Measurements from ENCODE around the gene PHC2.

The PHC2 gene

DNA sequence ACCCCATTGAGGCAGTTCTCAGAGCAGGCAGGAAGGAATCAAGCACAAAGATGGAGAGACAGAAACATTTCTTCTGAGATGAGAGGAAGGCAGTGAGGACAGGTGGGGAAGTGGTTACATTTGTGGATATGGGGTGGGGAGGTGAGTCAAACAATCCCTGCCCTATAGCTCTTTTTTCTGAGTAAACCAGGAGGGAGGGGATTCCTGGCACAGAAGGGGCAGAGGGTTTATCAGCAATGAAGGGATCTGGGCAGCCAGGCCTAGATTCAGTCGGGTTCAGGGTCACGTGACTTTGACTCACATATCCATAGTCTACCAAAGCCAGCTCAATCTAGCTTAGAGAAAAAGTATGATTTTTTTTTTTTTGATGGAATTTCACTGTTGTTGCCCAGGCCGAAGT lies 15.7 kb upstream of the PHC2 start:
- no peak for DNase-seq (ENCODE audit: low spot score)

DNA sequence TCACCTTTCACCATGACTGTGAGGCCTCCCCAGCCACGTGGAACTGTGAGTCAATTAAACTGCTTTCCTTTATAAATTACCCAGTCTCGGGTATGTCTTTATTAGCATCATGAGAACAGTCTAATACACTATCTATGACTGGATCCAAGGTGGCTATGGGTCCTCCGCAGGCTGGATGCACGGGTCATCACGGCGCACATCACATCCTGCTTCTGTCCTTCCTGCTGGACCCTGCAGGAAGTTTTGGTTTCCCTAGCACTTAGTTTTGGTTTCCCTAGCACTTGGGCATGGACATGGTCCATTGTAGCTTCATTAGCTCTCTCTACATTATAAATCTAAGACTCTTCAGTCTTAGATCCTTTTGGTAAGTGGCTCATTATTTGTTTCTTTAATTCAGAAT lies 14.2 kb upstream of the PHC2 start:
- DNase-seq (ENCODE audit: low spot score): no peak

DNA sequence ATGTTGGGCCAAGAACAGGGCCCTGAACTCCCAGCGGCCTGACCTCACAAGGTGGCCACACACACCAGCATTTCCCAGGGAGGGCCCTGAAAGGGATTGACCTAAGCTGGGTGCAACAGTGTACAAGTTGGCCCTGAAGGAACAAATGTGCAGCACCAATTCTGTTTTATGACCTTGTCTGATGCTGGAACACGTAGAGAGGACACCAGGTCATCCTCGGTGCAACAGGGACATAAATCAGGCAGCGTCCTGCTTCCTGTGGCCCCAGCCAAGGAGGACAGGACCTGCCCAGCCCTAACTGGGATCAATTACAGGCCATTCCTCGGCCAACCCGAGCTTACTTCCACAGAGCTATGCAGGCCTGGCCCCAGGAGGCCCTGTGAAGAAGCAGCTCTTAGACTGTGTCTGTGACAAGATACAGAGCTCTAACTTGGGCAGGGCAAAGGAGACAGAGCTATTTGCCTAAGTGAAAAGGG lies 12.8 kb upstream of the PHC2 start:
- DNase-seq (ENCODE audit: low spot score): no peak

DNA sequence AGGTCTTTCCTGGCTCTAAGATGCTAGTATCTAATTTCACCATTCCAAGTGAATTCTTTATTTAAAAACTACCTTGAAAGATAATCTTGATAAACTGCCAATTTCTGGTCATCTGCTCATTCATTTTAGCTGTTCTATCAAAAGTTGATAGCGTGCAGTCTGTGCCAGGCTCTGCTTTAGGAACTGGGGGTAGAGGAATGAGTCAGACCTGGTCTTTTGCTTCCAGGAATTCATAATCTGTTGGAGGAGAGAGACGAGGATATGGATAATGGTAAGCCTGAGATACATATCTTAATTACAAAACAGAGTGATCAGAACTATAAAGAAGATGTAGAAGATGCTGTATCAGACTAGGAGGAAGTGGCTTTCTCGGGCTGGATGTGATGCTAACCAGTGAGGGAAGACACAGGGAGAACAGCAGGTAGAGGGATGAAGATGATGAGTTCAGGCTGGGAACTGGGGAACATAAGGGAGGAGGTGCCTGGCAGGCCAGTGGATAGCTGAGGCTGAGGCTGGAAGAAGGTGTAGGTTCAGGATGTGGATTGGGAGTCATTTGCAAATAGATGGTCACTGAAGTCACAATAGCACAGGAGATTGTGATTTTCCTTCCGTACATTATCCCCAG lies 12.3 kb upstream of the PHC2 start:
- no peak for DNase-seq (ENCODE audit: low spot score)

DNA sequence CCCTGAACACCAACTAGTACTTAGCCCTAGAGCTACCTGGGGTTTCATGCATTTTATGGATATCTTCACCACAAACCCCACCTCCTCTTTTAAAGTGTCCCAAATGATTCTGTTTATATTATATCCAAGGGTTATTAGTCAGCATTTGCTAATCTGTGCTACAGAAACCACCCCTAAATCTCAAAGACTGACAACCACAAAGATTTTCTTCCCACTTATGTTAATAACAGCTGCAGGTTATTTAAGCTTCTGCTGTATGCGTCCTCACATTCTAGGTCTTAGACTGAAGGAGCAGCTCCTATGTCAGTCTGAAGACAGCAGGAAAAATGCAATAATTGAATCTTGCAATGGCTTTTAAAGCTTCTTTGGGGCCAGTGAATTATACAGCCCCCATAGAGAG lies 11.2 kb upstream of the PHC2 start:
- no peak for DNase-seq (ENCODE audit: low spot score)

DNA sequence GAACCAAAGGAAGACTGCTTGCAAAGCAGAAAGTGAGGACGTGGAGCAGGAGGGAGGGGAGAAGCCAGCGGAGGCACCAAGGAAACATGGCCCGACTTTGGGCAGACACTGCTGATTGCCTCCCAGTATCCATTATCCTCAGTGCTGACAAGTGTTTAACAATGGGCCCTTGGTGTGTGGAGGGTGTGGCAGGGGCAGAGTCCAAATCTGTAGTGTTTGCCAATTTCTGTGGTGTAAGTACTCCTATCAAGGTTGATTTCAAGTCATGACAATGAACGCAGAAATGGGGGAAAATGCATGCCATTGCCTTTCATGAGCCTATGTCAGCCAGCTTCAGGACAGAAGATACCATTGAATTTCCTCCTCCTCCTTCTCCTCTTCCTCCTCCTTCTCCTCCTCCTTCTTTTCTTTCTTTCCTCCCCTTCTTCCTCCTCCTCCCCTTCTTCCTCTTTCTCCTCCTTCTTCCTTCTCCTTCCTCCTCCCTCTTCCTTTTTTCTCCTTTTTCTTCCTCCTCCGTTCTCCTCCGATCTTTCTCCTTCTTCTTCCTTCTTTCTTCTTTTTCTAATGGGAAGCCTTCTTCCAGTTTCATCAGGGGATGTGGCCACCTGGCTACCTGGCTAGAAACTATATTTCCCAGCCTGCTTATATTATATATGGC lies 10.3 kb upstream of the PHC2 start:
- no peak for DNase-seq (ENCODE audit: low spot score)

DNA sequence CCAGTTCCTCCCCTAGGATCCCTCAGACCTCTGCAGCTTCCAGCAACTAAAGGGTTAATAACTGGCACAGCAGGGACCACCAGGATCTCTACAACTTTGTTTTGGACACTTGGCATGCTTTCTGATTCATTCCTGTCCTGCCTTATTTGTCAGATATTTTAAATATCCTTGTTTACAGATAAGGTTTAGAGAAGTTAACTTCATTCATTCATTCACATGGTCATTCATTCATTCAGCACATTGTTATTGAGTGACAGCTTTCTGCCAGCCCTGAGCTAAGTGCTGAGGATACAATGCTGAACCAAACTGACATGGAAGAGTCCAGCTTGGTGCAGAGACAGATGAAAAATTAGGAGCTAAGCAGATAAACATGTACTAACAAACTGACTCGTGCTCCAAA lies 8.8 kb upstream of the PHC2 start:
- DNase-seq (ENCODE audit: low spot score): no peak

DNA sequence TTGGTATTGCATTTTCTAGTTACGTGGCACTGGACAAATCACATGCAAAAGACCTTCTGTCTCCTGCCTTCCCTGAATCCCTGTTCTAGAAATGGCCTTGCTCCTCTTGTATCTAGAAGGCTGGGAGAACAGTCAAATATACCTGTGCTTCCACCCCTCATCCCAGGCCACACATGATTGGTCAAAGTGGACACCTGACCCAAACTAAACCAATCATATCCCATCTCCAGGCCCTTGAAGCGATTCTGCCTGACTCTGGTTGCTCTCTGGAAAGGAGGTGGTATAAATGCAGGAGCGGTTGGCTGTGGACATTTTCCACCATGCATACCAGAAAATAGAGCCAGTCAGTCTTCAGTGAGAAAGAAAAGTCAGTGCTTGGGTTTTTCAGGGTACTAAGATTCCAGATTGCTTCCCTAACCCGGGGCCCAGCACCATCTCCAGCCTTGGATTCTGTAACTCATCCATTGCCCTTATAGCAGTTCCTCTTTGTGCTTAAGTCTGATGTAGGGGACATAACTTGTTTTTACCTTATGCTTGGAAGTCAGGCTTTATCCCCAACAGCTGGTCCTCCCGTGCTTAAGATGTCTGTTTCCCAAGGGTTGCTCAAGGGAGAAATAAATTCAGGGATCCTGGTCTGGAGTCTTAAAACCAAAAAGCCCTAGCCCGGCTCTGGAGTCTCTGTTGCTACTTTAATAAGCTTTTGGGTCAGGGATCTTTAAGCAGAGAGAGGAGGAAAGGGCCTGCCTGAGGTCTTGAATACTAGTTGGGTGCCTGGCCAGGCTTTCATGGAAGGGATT lies 7.7 kb upstream of the PHC2 start:
- DNase-seq (ENCODE audit: low spot score): no peak

DNA sequence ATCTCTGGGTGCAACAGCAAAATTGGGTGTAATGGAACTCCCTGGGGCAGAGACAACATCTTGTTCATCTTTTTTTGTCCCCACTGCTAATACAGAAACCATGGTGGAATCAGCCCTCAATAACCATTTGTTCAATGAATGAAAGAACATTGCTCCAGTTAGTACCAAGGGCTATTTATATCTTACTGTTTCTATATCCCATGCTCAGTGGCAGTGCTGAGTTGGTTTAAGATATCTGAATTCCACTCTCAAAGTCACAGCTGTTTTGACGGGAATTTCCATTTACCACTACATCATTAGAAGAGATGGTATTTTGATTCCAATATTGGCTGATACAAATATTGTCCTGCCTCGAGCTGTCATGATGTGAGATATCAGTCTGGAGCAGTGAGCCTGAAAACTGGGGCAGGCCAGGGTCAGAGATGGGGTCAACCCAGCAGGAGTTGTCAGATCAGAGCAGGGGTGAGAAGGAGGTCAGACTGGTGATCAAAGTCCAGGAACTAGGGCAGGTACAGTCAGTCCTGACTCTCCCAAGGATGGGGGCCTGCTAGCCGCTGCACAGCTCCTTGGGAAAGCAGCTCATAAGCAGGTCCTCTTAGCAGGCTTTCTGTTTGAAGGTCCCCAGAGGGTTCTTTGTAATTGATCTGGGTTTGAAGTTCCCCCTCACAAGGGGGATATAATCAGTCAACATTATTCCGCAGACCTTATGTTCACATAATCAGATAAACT lies 5.8 kb upstream of the PHC2 start:
- no peak for DNase-seq (ENCODE audit: low spot score)

DNA sequence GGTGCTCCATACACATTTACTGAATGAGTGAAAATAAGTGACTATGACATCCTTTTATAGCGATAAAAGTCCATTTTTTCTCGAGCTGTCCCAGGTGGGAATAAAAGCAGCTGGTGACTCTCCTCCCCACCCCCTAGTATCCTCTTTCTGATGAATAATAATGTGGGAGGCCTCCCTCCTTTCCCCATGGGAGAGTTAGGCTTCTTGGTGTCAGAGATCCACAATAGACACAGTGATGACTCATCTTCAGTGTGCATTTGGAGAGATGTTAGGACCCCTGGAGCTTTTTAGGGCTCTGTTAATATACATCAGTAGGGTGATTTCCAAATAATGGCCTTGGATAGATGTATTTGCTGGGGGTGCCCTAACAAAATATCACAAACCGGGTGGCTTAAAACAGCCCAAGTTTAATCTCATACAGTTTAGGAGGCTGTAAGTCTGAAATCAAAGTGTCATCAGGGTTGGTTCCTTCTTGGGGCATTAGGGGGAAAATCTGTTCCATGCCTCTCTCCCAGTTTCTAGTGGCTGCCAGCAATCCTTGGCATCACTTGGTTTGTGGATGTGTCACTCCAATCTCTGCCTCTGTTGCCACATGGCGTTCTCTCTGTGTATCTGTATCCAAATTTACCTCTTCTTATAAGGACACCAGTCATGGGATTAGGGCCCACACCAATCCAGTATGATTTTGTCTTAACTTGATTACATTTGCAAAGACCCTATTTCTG lies 4.4 kb upstream of the PHC2 start:
- no peak for DNase-seq (ENCODE audit: low spot score)

DNA sequence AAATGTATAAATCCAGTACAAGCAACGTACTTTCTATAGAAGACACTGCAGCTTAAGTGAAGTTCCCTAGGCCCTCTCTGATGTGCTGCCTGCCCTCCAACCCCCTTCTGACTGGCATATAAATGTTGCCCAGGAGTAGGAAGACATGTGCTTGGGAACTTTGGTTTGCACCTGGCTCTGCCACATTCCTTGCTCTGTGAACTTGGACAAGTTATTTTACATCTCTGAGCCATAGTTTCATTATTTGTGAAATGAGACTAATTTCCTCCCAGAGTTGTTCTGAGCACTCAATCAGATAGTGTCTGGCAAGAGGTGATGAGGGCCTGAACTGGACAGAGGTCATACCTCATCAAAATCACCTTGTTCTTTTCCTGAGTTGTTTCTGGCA lies 3.5 kb upstream of the PHC2 start:
- no peak for DNase-seq (ENCODE audit: low spot score)

DNA sequence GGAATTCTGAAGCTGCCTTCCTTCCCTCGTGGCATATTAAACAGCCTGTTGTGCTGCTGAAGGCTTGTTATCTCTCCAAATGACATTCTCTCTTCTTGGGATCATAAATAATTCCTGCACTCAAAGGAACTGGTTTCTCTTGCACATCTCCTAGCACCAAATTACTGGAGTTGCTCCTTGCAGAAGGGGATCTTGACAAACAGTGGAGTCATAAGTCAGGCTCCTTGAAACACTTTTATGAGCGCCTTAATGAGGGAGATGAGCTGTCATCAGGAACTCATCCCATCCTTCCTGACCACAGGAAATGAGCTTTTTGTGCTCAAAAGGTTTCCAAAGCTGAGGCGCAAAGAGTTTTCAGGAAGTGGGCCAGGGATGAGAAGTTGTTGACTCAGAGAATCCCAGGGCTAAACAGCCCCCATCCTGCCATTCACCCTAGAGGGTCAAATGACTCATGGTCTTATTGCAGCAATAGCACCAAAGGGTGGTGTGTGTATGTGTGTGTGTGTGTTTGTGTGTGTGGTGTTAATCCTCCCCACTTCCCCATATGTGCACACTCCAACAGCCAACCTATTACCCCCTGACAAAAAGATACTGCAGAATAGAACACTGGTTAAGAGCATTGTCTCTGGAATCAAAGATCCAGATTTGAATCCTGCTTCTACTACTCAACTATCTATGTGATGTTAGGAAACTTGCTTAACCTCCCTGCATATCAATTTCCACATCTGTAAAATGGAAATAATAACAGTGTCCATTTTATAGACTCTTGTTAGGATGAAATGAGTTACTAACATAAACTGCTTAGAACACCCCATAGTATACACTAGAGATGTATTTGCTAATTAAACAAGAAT lies 2.8 kb upstream of the PHC2 start:
- DNase-seq (ENCODE audit: low spot score): no peak

DNA sequence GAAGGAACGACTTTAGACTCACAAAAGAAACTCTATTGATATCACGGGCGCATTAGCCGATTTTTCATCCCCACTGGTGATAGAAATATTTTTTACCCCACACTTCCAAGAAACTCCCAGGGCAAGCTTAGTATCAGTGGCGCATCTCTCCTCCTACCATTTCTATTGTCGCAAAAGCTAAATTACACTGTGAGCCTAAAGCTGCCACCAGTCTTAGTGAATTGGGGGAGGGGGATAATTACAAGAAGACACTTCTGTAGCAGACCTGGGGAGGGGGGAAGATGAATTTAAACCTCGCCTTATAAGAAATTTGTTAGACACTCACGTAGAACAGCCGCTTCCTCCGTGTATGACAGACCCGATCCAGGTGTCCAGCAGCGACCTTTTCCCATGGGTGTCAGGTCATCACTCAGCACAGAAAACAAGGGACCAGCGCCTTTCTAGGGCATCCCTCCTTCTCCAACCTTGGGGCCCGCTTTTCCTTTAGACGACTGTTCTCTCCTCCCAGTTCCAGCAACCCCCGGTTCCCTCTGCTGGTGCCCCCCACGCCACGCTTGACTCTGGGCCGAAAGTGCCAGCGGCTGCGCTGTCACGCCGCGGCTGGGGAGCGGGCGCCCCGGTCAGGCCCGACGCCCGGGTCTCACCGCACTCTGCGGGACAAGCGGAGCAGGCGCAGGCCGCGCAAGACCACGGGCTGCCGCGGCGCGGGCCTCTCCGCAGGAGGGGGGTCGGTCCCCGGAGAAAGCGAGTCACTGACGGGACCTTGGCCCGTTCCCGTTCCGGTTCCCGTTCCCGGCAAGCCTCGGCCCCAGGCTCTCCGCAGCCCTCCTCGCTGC lies 821 bp downstream of the PHC2 start:
- no peak for DNase-seq (ENCODE audit: low spot score)

DNA sequence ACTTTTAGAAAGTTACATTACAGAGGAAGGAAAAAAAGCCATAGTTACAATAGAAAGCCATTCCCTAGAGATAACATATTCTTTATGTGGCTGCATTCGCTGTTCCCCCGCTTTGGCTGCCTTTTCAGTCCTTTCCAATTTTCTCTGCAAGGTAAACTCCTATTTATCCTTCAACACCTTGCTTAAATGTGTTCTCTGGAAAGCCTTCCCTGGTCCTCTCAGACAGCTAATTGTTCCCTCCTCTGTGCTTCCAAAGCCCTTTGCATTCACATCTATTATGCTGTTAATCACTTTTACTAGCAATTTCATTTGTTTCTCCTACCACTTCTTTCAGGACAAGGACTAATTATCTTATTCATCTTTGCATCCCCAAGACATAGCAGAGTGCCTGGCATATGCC lies 1.6 kb downstream of the PHC2 start:
- DNase-seq (ENCODE audit: low spot score): no peak

DNA sequence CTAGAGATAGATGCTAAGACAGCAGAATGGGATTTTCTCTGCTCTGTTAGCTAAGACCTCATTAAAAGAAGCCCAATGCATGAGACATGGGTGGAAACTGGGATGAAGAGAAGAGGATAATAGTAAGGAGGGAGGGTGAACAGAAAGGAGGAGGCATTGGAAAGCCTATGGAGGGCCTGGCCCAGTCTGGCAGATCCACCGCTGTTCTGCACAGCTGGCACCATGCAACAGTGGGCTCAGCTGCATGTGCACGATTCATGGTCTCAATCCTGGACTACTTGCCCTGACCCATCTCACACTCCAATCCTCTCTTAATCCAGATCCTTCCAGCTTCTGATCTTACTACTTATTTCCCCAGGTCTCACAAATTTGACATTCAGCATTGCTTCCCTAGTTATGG lies 2.2 kb downstream of the PHC2 start:
- no peak for DNase-seq (ENCODE audit: low spot score)

DNA sequence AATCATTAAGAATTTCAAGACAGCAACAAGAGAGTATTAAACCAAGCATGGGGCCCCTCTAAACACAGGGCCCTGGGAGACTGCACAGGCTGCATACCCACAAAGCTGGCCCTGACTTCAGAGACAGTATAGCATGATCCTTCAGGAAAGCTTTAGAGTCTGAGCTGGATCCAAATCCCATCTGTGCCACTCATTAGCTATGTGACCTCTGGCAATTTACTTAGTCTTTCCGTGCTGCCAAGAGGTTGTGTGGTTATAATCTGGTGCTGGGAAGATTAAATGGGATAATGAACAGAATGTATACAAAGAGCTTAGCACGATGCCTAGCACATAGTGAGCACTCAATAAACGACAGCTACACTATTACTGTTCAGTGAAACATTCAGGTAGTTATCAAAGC lies 4.0 kb downstream of the PHC2 start:
- DNase-seq (ENCODE audit: low spot score): no peak

DNA sequence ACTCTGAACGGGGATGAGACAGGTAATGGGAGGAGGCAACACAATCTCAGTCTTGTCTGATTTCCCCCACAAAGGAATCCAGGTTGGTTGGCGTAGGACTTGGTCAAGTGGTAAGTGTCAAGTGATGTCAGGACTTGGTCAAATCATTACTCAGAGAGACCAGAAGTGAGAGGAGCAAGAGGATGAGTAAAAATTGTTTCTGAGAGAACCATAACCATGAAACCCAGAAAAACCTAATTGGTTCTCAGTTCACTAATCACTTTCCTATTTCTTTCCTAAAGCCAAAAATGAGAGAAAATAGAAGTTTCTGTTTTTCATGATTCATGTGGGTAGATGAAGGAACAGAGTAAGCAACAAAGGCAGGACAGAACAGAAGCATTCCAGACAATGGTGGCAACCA lies 5.0 kb downstream of the PHC2 start:
- no peak for DNase-seq (ENCODE audit: low spot score)

DNA sequence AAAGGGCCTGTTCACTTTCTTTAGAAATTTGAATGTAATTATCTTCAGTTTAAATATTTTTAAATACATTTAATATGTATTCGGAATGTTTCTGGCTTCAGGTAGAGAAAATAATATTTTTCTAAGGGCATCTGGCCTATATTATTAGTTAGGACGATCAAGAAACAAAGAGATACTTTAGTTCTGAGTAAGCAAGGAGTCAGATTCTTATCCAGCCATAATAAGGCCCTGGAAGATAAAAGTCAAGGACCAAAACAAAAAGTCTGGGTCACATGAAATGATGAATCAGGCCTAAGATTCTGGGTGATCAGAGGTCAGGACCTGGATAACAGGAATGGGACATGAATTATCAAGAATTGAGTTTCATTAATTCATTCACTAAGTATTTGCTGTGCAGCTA lies 6.3 kb downstream of the PHC2 start:
- no peak for DNase-seq (ENCODE audit: low spot score)

DNA sequence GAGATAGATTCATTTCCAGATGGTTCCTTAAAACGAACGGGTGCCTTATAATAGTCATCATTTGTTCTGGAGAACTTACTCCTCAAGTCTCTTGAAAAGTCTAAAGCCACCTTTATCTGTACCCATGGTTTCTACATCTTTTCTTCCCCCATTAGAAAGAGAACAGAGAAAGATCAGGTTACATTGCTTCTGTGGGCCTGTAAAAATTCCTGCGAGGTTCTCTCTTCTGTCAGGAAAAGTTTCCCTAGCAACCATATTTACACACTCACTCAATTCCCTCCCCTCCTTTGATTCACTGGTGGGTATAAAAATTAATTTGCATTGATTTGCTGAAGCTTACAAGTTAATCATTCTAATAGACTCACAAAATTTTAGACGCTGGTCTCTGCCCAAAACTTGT lies 6.7 kb downstream of the PHC2 start:
- DNase-seq (ENCODE audit: low spot score): no peak

Measured in NAMALWA (cell line).